ENCODE results near the gene PSD2. TPM values are rescaled to one million over a fixed set of nuclear protein-coding genes. Genes with fewer than 3 reads are reported as not detected.

Gene PSD2
- total RNA-seq, 2 donors from 2014 or later: not detected

DNA sequence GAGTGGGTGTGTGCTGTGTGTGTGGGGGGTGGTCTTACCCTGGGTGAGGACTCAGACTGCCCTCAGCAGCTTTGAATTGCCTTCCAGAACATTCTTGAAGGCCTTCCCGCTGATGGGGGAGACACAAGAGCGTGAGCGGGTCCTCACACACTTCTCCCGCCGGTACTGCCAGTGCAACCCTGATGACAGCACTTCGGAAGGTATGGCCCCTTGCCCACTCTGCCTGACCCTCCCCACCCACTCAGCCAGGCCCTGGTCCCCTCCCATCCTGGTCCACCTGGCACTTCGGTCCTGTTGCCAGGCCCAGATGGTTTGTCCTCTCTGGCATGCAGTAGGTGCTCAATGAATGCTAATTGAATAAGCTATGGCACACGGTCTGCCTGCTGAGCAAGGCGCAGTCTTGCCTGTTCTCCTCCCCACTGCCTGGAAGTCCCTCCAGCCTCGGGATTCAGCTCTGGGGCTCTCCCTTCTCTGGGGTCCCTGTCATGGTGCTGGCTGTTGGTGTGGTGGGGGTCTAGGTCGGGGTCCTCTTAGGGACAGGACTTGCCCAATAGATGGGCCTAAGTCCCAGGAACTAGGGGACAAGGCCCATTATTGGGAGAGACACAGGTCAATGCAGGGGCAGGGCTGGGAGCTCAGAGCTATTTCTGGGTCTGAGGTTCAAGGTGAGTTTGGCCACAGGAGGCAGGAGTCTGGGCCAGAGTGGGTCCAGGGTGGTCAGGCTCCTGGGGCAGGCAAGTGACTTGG lies 26.4 kb downstream of the PSD2 start:
- peaks cover 14% of the 10 kb centered on the region for H3K27me3 Mint-ChIP-seq
- no peak for ATAC-seq (replicated peaks)

GRCh38 chr5:139822553-139823425 lies 27.2 kb downstream of the PSD2 start:
- Mint-ChIP-seq H3K9me3 (peaks cover 9% of the 10 kb centered on the region), H3K4me1 (no peaks in the 10 kb centered on the region), H3K27ac (no peak overlapping the region), H3K27me3 (peaks cover 16% of the 10 kb centered on the region), H3K4me3 (no peak overlapping the region), H3K36me3 (ENCODE audit: low read depth) (no peaks in the 10 kb centered on the region)
- ATAC-seq (replicated peaks): no peak

More for the DNA sequence above, 26.4 kb downstream of the PSD2 start:
- H3K4me3 Mint-ChIP-seq: no peak overlapping the region
- no peaks in the 10 kb centered on the region for H3K36me3 Mint-ChIP-seq (ENCODE audit: low read depth)
- no peak overlapping the region for H3K27ac Mint-ChIP-seq
- H3K9me3 Mint-ChIP-seq: peaks cover 9% of the 10 kb centered on the region
- no peaks in the 10 kb centered on the region for H3K4me1 Mint-ChIP-seq

DNA sequence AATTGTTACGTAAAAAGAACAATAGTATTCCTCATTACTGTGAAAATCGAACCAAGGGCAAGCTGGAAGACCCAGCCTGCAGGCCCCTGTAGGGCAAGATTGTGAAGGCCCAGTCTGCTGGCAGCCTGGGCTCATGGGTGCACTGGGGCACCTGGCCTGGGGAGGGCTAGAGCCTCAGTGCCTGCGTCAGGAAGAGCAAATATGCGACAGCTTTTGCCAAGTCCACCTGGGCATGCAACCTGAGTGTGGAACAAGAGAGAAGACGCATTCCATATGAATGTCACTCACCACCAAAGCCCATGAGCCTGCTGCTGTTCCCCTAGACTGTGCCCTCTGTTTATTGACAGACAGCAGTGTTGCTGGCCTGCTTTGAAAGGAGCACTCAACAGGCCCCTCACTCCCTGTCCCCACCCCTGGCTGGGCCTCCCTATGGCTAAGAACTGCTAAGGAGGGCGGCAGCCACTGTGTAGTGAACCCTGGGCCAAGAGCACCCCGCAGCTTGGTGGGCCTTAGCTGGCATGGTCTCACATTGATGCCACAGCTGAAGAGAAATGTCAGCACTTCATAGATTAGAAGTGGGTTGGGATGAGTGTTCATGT lies 28.2 kb downstream of the PSD2 start:
- peaks cover 14% of the 10 kb centered on the region for H3K27me3 Mint-ChIP-seq
- no peak overlapping the region for H3K27ac Mint-ChIP-seq
- no peak overlapping the region for H3K4me3 Mint-ChIP-seq
- no peak for ATAC-seq (replicated peaks)
- H3K36me3 Mint-ChIP-seq (ENCODE audit: low read depth): no peaks in the 10 kb centered on the region
- no peaks in the 10 kb centered on the region for H3K4me1 Mint-ChIP-seq
- H3K9me3 Mint-ChIP-seq: peaks cover 6% of the 10 kb centered on the region

GRCh38 chr5:139825690-139826089 lies 30.1 kb downstream of the PSD2 start:
- H3K27ac Mint-ChIP-seq: no peak overlapping the region
- no peak for ATAC-seq (replicated peaks)
- H3K9me3 Mint-ChIP-seq: no peaks in the 10 kb centered on the region
- no peaks in the 10 kb centered on the region for H3K36me3 Mint-ChIP-seq (ENCODE audit: low read depth)
- H3K4me3 Mint-ChIP-seq: no peak overlapping the region
- peaks cover 6% of the 10 kb centered on the region for H3K27me3 Mint-ChIP-seq
- H3K4me1 Mint-ChIP-seq: no peaks in the 10 kb centered on the region

DNA sequence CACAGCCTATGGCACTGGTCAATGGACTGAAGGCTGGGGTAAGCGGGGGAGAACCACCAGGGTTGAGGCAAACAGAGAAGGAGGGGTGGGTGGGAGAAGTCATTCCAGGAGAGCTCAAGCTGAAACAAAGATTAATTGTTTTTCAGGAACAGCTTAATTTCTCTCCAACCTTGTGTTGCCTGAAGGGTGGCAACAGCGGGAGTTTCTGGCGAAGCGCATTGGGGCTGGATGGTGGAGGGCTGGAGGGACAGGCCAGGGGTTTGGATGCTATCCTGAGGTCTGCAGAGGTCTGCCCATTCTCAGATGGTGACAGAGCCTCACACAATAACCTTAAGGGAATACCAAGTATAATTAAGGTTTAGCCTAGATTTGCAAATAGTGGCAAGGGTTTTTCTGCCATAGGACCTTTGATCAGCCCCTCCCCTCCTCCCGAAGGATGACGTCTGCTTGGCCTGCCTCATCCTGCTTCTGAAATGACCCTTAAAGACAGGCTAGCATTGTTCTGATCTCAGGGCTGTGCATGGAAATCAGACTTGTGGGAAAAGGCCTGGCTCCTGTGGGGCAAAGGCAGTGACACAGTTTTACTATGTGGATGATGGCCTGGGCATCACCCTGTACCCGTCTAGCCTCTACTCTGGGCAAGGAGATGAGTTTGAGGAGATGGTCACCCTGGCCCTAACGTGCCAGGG lies 32.7 kb downstream of the PSD2 start:
- Mint-ChIP-seq H3K4me1 (no peaks in the 10 kb centered on the region), H3K36me3 (ENCODE audit: low read depth) (no peaks in the 10 kb centered on the region), H3K4me3 (no peak overlapping the region), H3K9me3 (no peaks in the 10 kb centered on the region), H3K27me3 (peaks cover 5% of the 10 kb centered on the region), H3K27ac (no peak overlapping the region)
- no peak for ATAC-seq (replicated peaks)

DNA sequence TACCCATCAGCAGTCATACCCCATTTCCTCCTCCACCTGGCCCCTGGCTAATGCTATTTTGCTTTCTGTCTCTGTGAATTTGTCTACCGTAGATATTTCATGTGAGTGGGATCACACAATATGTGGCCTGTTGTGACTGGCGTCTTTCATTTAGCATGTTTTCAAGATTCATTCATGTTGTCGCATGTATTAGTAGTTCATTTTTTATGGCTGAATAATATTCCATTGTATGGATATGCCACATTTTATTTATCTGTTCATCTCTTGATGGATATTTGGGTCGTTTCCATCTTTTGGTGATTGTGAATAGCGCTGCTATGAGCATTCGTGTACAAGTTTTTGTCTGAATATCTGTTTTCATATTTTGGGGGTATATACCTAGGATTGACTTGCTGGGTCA lies 33.9 kb downstream of the PSD2 start:
- no peak for ATAC-seq (replicated peaks)
- H3K4me1 Mint-ChIP-seq: no peaks in the 10 kb centered on the region
- no peak overlapping the region for H3K27ac Mint-ChIP-seq
- H3K4me3 Mint-ChIP-seq: no peak overlapping the region
- H3K27me3 Mint-ChIP-seq: peaks cover 6% of the 10 kb centered on the region
- no peaks in the 10 kb centered on the region for H3K36me3 Mint-ChIP-seq (ENCODE audit: low read depth)
- no peaks in the 10 kb centered on the region for H3K9me3 Mint-ChIP-seq

GRCh38 chr5:139831624-139832023 lies 36.0 kb downstream of the PSD2 start:
- Mint-ChIP-seq H3K27me3 (peaks cover 20% of the 10 kb centered on the region), H3K9me3 (no peaks in the 10 kb centered on the region), H3K4me3 (no peak overlapping the region), H3K27ac (no peak overlapping the region), H3K36me3 (ENCODE audit: low read depth) (no peaks in the 10 kb centered on the region), H3K4me1 (no peaks in the 10 kb centered on the region)
- no peak for ATAC-seq (replicated peaks)

DNA sequence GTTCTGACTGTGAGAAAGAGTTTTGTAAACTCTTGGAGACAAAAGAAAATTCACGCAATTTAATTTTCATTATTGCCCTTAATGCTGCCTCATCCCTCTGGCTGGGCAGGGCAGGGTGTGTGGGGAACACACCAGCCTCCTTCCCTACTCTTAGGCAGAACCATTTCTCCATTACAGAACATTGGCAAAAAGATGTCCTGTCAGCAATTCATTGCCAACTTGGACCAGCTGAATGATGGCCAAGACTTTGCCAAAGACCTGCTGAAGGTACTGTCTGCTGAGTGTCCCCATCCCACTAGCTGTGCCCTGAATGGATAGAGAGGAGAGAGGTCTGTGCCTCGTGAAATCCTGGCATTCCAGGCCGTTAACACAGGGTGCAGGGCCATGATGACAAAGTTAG lies 37.9 kb downstream of the PSD2 start:
- ATAC-seq (replicated peaks): no peak
- no peak overlapping the region for H3K27ac Mint-ChIP-seq
- H3K36me3 Mint-ChIP-seq (ENCODE audit: low read depth): no peaks in the 10 kb centered on the region
- H3K4me1 Mint-ChIP-seq: no peaks in the 10 kb centered on the region
- H3K27me3 Mint-ChIP-seq: peaks cover 18% of the 10 kb centered on the region
- no peaks in the 10 kb centered on the region for H3K9me3 Mint-ChIP-seq
- no peak overlapping the region for H3K4me3 Mint-ChIP-seq

DNA sequence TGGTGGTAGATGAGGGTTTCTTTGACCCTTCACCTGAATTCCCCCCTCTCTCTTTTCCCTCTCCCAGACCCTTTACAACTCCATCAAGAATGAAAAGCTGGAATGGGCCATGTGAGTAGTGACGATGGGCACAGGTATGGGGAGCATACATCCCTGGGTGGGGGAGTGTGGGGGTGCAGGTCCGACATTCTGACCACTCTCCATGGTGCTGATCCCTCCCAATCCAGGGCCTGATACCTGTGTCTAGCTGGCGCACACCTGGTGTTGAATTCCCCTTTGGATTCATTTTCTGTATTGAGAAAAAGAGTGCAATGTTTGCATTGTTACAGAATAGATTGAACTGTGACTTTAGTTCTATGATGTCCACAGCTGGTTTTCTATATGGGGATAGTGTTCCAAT lies 40.0 kb downstream of the PSD2 start:
- Mint-ChIP-seq H3K27me3 (peaks cover 18% of the 10 kb centered on the region), H3K36me3 (ENCODE audit: low read depth) (no peaks in the 10 kb centered on the region), H3K4me3 (no peak overlapping the region), H3K4me1 (no peaks in the 10 kb centered on the region), H3K9me3 (no peaks in the 10 kb centered on the region), H3K27ac (no peak overlapping the region)
- no peak for ATAC-seq (replicated peaks)

GRCh38 chr5:139836469-139837208 lies 41.0 kb downstream of the PSD2 start:
- Mint-ChIP-seq H3K4me3 (no peak overlapping the region), H3K9me3 (no peaks in the 10 kb centered on the region), H3K27ac (no peak overlapping the region), H3K4me1 (no peaks in the 10 kb centered on the region), H3K27me3 (peaks cover 16% of the 10 kb centered on the region), H3K36me3 (ENCODE audit: low read depth) (no peaks in the 10 kb centered on the region)
- no peak for ATAC-seq (replicated peaks)

DNA sequence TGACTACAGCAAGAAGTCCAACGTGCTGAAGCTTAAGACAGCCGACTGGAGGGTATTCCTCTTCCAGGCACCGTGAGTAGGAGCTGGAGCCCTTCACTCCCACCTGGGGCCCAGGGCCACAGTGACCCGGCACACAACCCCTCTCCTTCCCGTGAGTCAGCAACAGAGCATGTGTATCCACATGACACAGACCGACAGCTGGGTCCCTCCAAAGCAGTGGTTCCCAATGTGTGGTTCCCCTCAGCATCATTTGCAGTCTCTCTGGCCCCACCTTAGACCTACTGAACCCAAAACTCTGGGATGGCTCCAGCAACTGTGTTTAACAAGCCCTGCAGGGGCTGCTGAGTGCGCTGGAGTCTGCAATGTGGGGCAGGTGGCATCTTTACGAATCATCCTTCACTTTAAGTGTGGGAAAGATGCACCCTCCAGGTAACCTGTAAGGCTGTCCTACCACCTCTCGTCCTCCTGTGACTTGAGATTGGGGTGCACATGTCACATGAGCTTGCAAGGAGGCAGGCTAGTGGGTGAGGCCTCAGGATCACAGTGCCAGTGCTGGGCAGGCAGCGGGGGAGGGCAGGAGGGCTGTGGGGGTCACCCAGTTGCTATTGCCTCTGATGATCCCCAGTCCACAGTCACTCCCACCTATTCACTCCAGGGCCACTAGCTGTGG lies 42.2 kb downstream of the PSD2 start:
- no peak for ATAC-seq (replicated peaks)
- H3K27me3 Mint-ChIP-seq: peaks cover 18% of the 10 kb centered on the region
- H3K9me3 Mint-ChIP-seq: no peaks in the 10 kb centered on the region
- H3K36me3 Mint-ChIP-seq (ENCODE audit: low read depth): no peaks in the 10 kb centered on the region
- no peak overlapping the region for H3K27ac Mint-ChIP-seq
- no peaks in the 10 kb centered on the region for H3K4me1 Mint-ChIP-seq
- no peak overlapping the region for H3K4me3 Mint-ChIP-seq

DNA sequence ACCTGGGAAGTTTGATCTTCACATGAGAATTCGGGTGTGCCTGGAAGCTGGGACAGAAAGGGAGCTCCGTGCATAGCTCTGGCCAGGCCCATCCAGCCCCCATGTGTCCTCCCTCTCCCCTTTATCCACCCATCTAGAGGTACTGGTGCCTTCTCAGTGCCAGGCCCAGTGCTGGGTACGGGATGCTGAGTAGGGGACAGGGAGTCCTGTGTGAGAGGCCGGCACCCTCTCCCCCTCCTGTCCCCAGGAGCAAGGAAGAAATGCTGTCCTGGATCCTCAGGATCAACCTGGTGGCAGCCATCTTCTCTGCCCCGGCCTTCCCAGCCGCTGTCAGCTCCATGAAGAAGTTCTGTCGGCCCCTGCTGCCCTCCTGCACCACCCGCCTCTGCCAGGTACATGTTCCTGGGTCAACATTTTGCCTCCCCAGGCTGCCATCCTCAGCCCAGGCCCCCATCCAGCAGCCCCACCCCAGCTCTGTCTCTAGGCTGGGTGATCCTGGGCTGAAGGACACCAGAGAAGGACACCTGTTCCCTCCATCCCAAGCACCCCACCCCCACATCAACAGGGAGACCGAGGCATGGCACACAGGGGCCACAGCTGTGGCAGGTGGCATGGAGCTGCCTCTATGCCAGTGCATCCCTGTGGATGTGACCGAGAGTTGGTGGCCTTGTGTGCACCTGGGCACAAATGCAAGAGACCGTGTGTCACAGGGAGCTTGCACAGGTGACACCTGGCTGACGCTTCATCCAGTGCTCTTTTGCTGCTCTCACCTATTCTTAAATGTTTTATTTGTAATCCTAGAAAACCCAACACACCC lies 43.0 kb downstream of the PSD2 start:
- peaks cover 23% of the 10 kb centered on the region for H3K27me3 Mint-ChIP-seq
- ATAC-seq (replicated peaks): no peak
- H3K9me3 Mint-ChIP-seq: no peaks in the 10 kb centered on the region
- H3K4me1 Mint-ChIP-seq: no peaks in the 10 kb centered on the region
- H3K27ac Mint-ChIP-seq: no peak overlapping the region
- H3K4me3 Mint-ChIP-seq: no peak overlapping the region
- H3K36me3 Mint-ChIP-seq (ENCODE audit: low read depth): no peaks in the 10 kb centered on the region

All from activated T-helper 17 cell treated with anti-CD3 and anti-CD28 coated beads, Interleukin-2, amount 50 U/mL, for 72 hours (primary cell).